Endothelial cell of umbilical vein (primary cell): ENCODE data around the gene GSDMA. TPM values are rescaled to one million over a fixed set of nuclear protein-coding genes. Genes with fewer than 3 reads are reported as not detected.
"Not testable (repeated sequence)": the region's sequence is repeated elsewhere in the genome, so short reads cannot be mapped to it uniquely, and the experiment has no call there.

Experiments used
- BruUV-seq: library from RNA; stranded (reverse); fragments of 400-500 nt; replicated peaks from 2 replicates; lab custom pipeline; 2021; lab: Mats Ljungman, UMichigan
- CTCF ChIA-PET: fragments of 300-600, 350-600 bp; sonication (Branson Sonifier 250); formaldehyde crosslinking; loops from one replicate; lab custom pipeline; 2021; ENCODE audit warnings: antibody characterized with exemption, inconsistent platforms; lab: Charles Lee
- POLR2A ChIA-PET: fragments of 300-600, 350-600 bp; sonication (Branson Sonifier 250); formaldehyde crosslinking; loops from one replicate; lab custom pipeline; 2021; ENCODE audit warnings: antibody characterized with exemption, inconsistent platforms; lab: Charles Lee
- DNase-seq: peaks from one replicate; pipeline ENCODE4 v3.0.0-alpha.2; 2011; ENCODE audit warnings: low read depth, low spot score
- FAIRE-seq: peaks from 2 replicates; lab custom pipeline; 2011; peaks lifted over from hg19 to GRCh38; lab: Jason Lieb, UNC
- H2AFZ ChIP-seq: 2 replicates; pipeline ENCODE4 v1.6.0; 2012; ENCODE audit warnings: low read depth, low read length, control low read depth, inconsistent platforms
- H3K27ac ChIP-seq: 2 replicates; pipeline ENCODE4 v1.5.1; 2011; ENCODE audit warnings: low read depth, mild to moderate bottlenecking, control low read depth, low read length, moderate library complexity; ENCODE audit not compliant: insufficient read depth
- H3K27me3 ChIP-seq, 2 experiments: 2 replicates each; pipeline versions ENCODE4 v1.6.0 to v1.6.1; 2011; ENCODE audit warnings: low read length in 2 of 2, mixed read lengths in 1 of 2; ENCODE audit not compliant: control insufficient read depth in 2 of 2, insufficient read depth in 2 of 2
- H3K36me3 ChIP-seq, 2 experiments: 2 replicates in 1 of 2; 3 replicates in 1 of 2; pipeline ENCODE4 v1.5.1; 2011; ENCODE audit warnings: low read length in 2 of 2, mild to moderate bottlenecking in 1 of 2, moderate library complexity in 1 of 2; ENCODE audit not compliant: control insufficient read depth in 2 of 2, insufficient read depth in 2 of 2; ENCODE audit errors: extremely low read depth in 1 of 2
- H3K4me1 ChIP-seq: 3 replicates; pipeline ENCODE4 v1.5.1; 2011; ENCODE audit warnings: mild to moderate bottlenecking, low read length; ENCODE audit not compliant: control insufficient read depth, insufficient read depth; ENCODE audit errors: extremely low read depth
- H3K4me2 ChIP-seq: 2 replicates; pipeline ENCODE4 v1.6.1; 2011; ENCODE audit warnings: low read length, control low read depth, mixed read lengths; ENCODE audit not compliant: insufficient read depth
- H3K4me3 ChIP-seq, 3 experiments: fragments of 200-600 bp in 1 of 3; sonication (generic), shearing (Covaris generic) in 1 of 3; replicated peaks in 1 of 3; 2 replicates each; pipeline ENCODE4 v1.5.1; 2011 to 2016; ENCODE audit warnings: control low read depth in 3 of 3, low read length in 3 of 3, mild to moderate bottlenecking in 2 of 3, inconsistent platforms in 1 of 3, low read depth in 1 of 3, moderate library complexity in 1 of 3; ENCODE audit not compliant: insufficient read depth in 1 of 3
- H3K79me2 ChIP-seq: 2 replicates; pipeline ENCODE4 v1.6.0; 2012; ENCODE audit warnings: low read length, inconsistent platforms; ENCODE audit not compliant: control insufficient read depth, insufficient read depth
- H3K9ac ChIP-seq: replicated peaks from 2 replicates; pipeline ENCODE3; 2011; ENCODE audit warnings: low read length, control low read depth; ENCODE audit not compliant: insufficient read depth; ENCODE audit errors: extremely low read depth
- H3K9me1 ChIP-seq: replicated peaks from 3 replicates; pipeline ENCODE4 v1.6.0; 2011; ENCODE audit warnings: mild to moderate bottlenecking, low read length; ENCODE audit not compliant: control insufficient read depth, insufficient read depth; ENCODE audit errors: extremely low read depth
- H3K9me3 ChIP-seq: replicated peaks from 2 replicates; pipeline ENCODE4 v1.5.1; 2012; ENCODE audit warnings: low read length, inconsistent platforms; ENCODE audit not compliant: control insufficient read depth, insufficient read depth
- H4K20me1 ChIP-seq: replicated peaks from 2 replicates; pipeline ENCODE3; 2011; ENCODE audit warnings: mild to moderate bottlenecking, low read length; ENCODE audit not compliant: control insufficient read depth, insufficient read depth; ENCODE audit errors: extremely low read depth
- FOS ChIP-seq: IDR thresholded peaks from 2 replicates; pipeline ENCODE4 v1.6.1; 2011; ENCODE audit warnings: mild to moderate bottlenecking, low read length, moderate library complexity, borderline replicate concordance; ENCODE audit not compliant: insufficient read depth
- GATA2 ChIP-seq: IDR thresholded peaks from 2 replicates; pipeline ENCODE4 v1.7.0; 2011; ENCODE audit warnings: low read depth, mild to moderate bottlenecking, moderate library complexity, mixed read lengths, low read length; ENCODE audit not compliant: insufficient read length, insufficient read depth
- MAX ChIP-seq: IDR thresholded peaks from 2 replicates; pipeline ENCODE4 v1.6.1; 2011; ENCODE audit not compliant: insufficient read depth, insufficient read length
- MYC ChIP-seq: IDR thresholded peaks from one replicate; pipeline ENCODE4 v1.6.1; 2011; ENCODE audit warnings: mild to moderate bottlenecking, low read depth, low read length
- POLR2A ChIP-seq: IDR thresholded peaks from 2 replicates; pipeline ENCODE4 v1.6.1; 2012; ENCODE audit warnings: low read depth, mild to moderate bottlenecking, control low read depth, low read length
- POLR2AphosphoS5 ChIP-seq: IDR thresholded peaks from 2 replicates; pipeline ENCODE4 v1.6.1; 2012; ENCODE audit warnings: low read depth, mild to moderate bottlenecking, control low read depth, low read length, moderate library complexity; ENCODE audit not compliant: insufficient read depth
- dilution Hi-C: fragments of 300-500 bp; cut with MboI; formaldehyde crosslinking; loops from one replicate; pipeline ENCODE4 v1.15.0; 2019; ENCODE audit warnings: low sequenced_read_pairs; ENCODE audit not compliant: extremely low pct_ligation_motif_present
- intact Hi-C: fragments of 100-400 bp; cut with micrococcal nuclease; formaldehyde crosslinking; loops from one replicate; pipeline ENCODE4 v1.10.0; 2022
- polyA plus RNA-seq, 4 experiments: library from polyadenylated mRNA; depleted of rRNA in 3 of 4; stranded (reverse) in 3 of 4; unstranded in 1 of 4; fragments of >200 nt; gene quantifications; 2 replicates each; pipeline versions ENCODE4 v1.2.1 to v1.2.3, GENCODE V29; 2011 to 2012; ENCODE audit warnings: missing spikeins in 1 of 4
- total RNA-seq: library from RNA; stranded (reverse); gene quantifications from 2 replicates; pipeline ENCODE4 v1.2.3, GENCODE V29; 2021

GSDMA gene
- total and polyA plus RNA-seq, 2 donors (not counting 3 experiments of a cell fraction or from before 2014, with no cell fraction given): not detected

- H3K36me3 ChIP-seq: peaks cover 0 to 21% of the 10 kb centered on the region in 2 experiments
- no peak overlapping the region for H3K9ac ChIP-seq
- dilution Hi-C loops (no loop called here), intact Hi-C loops (no loop called here)
- no peak for DNase-seq
- H3K9me1 ChIP-seq: no peaks in the 10 kb centered on the region
- TF ChIP-seq FOS (no peak), MYC (no peak), MAX (no peak), GATA2 (no peak), POLR2A (no peak), POLR2AphosphoS5 (no peak)
- no peak overlapping the region for H3K4me2 ChIP-seq
- H3K4me1 ChIP-seq: no peaks in the 10 kb centered on the region
- ChIA-PET POLR2A (no interaction called here), CTCF (interaction anchor here (0.7 to 1.4 kb wide), 2 partner anchors 27 to 127 kb away, joined by 3 read pairs; no protein-coding TSS in a partner anchor)
- H4K20me1 ChIP-seq: no peaks in the 10 kb centered on the region
- no TSS peak for BruUV-seq
- H3K27me3 ChIP-seq: no peaks in the 10 kb centered on the region
- no peak overlapping the region for H2AFZ ChIP-seq
- H3K79me2 ChIP-seq: no peaks in the 10 kb centered on the region
- FAIRE-seq: no peak
- no peak overlapping the region for H3K27ac ChIP-seq
- no peak overlapping the region for H3K4me3 ChIP-seq
- H3K9me3 ChIP-seq: no peaks in the 10 kb centered on the region
These were observed 37.4 kb downstream of the GSDMA start for GRCh38 chr17:40000161-40000560.

DNA sequence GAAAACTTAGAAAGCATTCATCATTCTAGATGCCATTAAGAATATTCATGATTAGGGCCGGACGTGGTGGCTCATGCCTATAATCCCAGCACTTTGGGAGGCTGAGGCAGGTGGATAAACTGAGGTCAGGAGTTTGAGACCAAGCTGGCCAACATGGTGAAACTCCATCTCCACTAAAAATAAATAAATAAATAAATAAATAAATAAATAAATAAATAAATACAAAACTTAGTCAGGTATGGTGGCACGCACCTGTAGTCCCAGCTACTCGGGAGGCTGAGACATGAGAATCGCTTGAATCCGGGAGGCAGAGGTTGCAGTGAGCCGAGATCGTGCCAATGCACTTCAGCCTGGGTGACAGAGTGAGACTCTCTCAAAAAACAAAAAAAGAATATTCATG is 38.5 kb downstream of the GSDMA start:
- FAIRE-seq: not testable (repeated sequence)

More for the DNA sequence above, 38.5 kb downstream of the GSDMA start:
- DNase-seq, H3K27me3 ChIP-seq, POLR2A ChIA-PET, H3K4me1 ChIP-seq, H3K9ac ChIP-seq, H4K20me1 ChIP-seq, H2AFZ ChIP-seq, CTCF ChIA-PET, H3K9me1 ChIP-seq, H3K4me3 ChIP-seq, H3K27ac ChIP-seq, BruUV-seq, H3K4me2 ChIP-seq, dilution Hi-C loops, intact Hi-C loops, H3K79me2 ChIP-seq, H3K9me3 ChIP-seq: not testable (repeated sequence)
- H3K36me3 ChIP-seq: peaks cover 0 to 11% of the 10 kb centered on the region in 2 experiments
